ENCODE data around the gene FECH. TPM values are rescaled to one million over a fixed set of nuclear protein-coding genes. Genes with fewer than 3 reads are reported as not detected.
A peak's percentile ranks its signal among the peaks of the same experiment; 100 is the strongest.

The FECH gene
- total RNA-seq, 1 experiment from 2014 or later, result 83.4 TPM

DNA sequence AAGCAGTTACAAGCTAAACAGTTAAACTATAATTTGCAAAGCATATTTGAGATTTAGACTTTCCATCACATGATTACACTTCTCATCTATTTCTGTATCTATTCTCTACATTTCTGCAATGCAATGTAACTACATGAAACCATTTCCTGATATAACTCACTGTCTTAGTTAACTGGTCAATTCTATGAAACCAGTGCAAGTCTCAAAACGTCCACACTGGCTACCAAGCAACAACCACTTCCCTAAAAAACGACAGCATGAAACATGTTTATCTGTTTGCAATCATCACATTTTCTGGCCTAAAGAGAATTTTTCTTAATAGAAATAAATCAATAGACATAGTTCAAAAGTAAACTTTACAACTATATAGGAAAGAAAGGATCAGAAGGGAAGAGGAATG is 17.4 kb downstream of the FECH start:
- Histone ChIP-seq H3K79me2 (ENCODE audit: low read depth) (no peaks in the 10 kb centered on the region), H3K4me2 (no peak overlapping the region), H3K27me3 (ENCODE audit: insufficient read depth, low read depth) (no peaks in the 10 kb centered on the region), H3F3A (ENCODE audit: insufficient read depth, low read depth) (no peaks in the 10 kb centered on the region), H3K4me3 (no peak overlapping the region), H3K36me3 (ENCODE audit: low read depth) (peaks cover 47% of the 10 kb centered on the region), H3K4me1 (replicated peaks; ENCODE audit: insufficient read depth) (no peaks in the 10 kb centered on the region), H2AFZ (no peak overlapping the region), H3K9me3 (ENCODE audit: insufficient read depth, low read depth) (no peaks in the 10 kb centered on the region), H3K9me2 (ENCODE audit: insufficient read depth) (no peaks in the 10 kb centered on the region), H3K27ac (no peak overlapping the region), H4K20me1 (ENCODE audit: insufficient read depth) (peaks cover under 1% of the 10 kb centered on the region; the same call in 1 of the 2 replicates)
- TF ChIP-seq, protein P1, sequence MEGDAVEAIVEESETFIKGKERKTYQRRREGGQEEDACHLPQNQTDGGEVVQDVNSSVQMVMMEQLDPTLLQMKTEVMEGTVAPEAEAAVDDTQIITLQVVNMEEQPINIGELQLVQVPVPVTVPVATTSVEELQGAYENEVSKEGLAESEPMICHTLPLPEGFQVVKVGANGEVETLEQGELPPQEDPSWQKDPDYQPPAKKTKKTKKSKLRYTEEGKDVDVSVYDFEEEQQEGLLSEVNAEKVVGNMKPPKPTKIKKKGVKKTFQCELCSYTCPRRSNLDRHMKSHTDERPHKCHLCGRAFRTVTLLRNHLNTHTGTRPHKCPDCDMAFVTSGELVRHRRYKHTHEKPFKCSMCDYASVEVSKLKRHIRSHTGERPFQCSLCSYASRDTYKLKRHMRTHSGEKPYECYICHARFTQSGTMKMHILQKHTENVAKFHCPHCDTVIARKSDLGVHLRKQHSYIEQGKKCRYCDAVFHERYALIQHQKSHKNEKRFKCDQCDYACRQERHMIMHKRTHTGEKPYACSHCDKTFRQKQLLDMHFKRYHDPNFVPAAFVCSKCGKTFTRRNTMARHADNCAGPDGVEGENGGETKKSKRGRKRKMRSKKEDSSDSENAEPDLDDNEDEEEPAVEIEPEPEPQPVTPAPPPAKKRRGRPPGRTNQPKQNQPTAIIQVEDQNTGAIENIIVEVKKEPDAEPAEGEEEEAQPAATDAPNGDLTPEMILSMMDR (conservative IDR thresholded peaks at IDR 0.05), result no peak
- no peak for TF ChIP-seq EZH2 (IDR thresholded peaks at IDR 0.05; ENCODE audit: low read depth)
- no peak for DNase-seq
- CTCF ChIA-PET, result no interaction called here
- no TSS peak for BruUV-seq (replicated peaks)
- intact Hi-C loops (cut with micrococcal nuclease; ENCODE audit: unreplicated experiment), result no loop called here
- POLR2A ChIA-PET (ENCODE audit: unreplicated experiment), result no interaction called here

DNA sequence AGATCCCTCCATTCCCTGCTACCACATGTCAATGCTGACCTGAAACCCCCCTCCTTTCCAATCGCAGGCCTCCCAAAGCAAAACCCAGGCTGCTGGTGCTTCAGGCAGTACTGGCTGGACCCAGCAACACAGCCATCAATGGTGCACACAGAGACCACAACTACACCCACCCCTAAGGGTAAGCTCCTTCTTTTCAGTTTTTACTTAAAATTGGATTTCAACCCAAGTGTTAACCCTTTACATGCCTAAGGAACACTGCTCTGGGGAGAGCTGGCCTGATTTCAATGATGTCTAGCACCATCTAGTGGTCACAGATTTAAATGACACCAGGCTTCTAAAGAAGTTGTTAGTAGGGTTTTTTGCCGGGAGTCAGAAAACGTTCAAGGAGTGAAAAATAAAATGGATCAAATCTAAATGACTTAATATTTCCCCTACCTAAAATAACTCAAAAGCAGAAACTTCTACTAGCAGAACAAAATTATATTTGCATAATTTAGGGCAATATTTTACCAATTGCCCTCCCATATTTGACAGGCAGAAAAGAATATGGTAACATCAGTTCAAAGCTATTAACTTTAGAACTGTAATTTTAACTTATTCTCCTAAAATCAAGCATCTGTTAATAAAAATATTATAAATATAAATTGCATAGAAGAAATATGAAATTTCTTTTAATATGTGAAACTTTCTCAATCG is 24.6 kb downstream of the FECH start:
- H3K27ac ChIP-seq, result no peak overlapping the region
- no peak for TF ChIP-seq EZH2 (IDR thresholded peaks at IDR 0.05; ENCODE audit: low read depth)
- TF ChIP-seq, protein P1 (conservative IDR thresholded peaks at IDR 0.05), result peak; percentile 97
- no peaks in the 10 kb centered on the region for H3K9me3 ChIP-seq (ENCODE audit: insufficient read depth, low read depth)
- H3K27me3 ChIP-seq (ENCODE audit: insufficient read depth, low read depth), result no peaks in the 10 kb centered on the region
- H2AFZ ChIP-seq, result no peak overlapping the region
- H3K79me2 ChIP-seq (ENCODE audit: low read depth), result no peaks in the 10 kb centered on the region
- intact Hi-C loops (cut with micrococcal nuclease; ENCODE audit: unreplicated experiment), result loop anchor here (2.0 kb wide), 1 partner anchor 813 kb away; no protein-coding TSS in a partner anchor
- POLR2A ChIA-PET (ENCODE audit: unreplicated experiment), result no interaction called here
- peaks cover 39% of the 10 kb centered on the region; the same call in 1 of the 2 replicates for H3K36me3 ChIP-seq (ENCODE audit: low read depth)
- no peak overlapping the region for H3K4me3 ChIP-seq
- H3K4me1 ChIP-seq (replicated peaks; ENCODE audit: insufficient read depth), result no peaks in the 10 kb centered on the region
- no peak overlapping the region for H3K4me2 ChIP-seq
- no TSS peak for BruUV-seq (replicated peaks)
- no peaks in the 10 kb centered on the region; the same call in none of the 2 replicates for H3F3A ChIP-seq (ENCODE audit: insufficient read depth, low read depth)
- no peaks in the 10 kb centered on the region for H3K9me2 ChIP-seq (ENCODE audit: insufficient read depth)
- peaks cover 6% of the 10 kb centered on the region for H4K20me1 ChIP-seq (ENCODE audit: insufficient read depth)
- CTCF ChIA-PET, result no interaction called here
- DNase-seq, result peak in 1 of 2 experiments; percentile 3

DNA sequence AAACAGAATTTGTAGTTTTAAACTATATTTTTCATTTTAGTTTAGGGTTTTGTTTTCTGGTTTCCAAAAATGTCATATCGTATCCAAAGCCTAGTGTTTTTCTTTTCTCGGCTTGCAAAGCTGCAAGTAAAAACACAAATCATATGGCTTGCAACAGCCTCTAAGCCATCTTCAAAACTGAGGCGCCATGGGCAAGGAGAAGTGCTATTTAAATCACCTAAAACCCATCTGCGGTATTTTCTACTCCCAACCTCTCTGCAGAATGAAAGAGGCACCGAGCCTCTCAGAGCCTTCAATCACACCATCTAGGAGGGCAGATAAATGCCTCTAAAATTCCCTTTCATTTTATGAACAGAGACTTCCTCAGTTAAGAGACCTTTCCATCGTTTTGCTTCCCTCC is 25.2 kb downstream of the FECH start:
- Histone ChIP-seq H3K36me3 (ENCODE audit: low read depth) (peaks cover 38% of the 10 kb centered on the region), H3K27me3 (ENCODE audit: insufficient read depth, low read depth) (no peaks in the 10 kb centered on the region), H3K27ac (no peak overlapping the region), H3K4me2 (no peak overlapping the region), H3K79me2 (ENCODE audit: low read depth) (no peaks in the 10 kb centered on the region), H3K9me3 (ENCODE audit: insufficient read depth, low read depth) (no peaks in the 10 kb centered on the region), H3K4me1 (replicated peaks; ENCODE audit: insufficient read depth) (no peaks in the 10 kb centered on the region), H3K9me2 (ENCODE audit: insufficient read depth) (no peaks in the 10 kb centered on the region), H3F3A (ENCODE audit: insufficient read depth, low read depth) (no peaks in the 10 kb centered on the region; the same call in none of the 2 replicates), H2AFZ (no peak overlapping the region), H3K4me3 (no peak overlapping the region), H4K20me1 (ENCODE audit: insufficient read depth) (peaks cover 6% of the 10 kb centered on the region)
- TF ChIP-seq EZH2 (IDR thresholded peaks at IDR 0.05; ENCODE audit: low read depth), result no peak
- TF ChIP-seq, protein P1 (conservative IDR thresholded peaks at IDR 0.05), result no peak
- POLR2A ChIA-PET (ENCODE audit: unreplicated experiment), result no interaction called here
- CTCF ChIA-PET, result no interaction called here
- no TSS peak for BruUV-seq (replicated peaks)
- no peak for DNase-seq
- intact Hi-C loops (cut with micrococcal nuclease; ENCODE audit: unreplicated experiment), result no loop called here

All from PC-9 (cell line).